Esophagus (tissue), 2 donors: ENCODE results near the gene TMEM161B. TPM values are rescaled to one million over a fixed set of nuclear protein-coding genes. Genes with fewer than 3 reads are reported as not detected.
"Not testable (repeated sequence)": the region's sequence is repeated elsewhere in the genome, so short reads cannot be mapped to it uniquely, and the experiment has no call there.

Source experiments
- H3K27ac ChIP-seq, 2 donors: one replicate each; pipeline ENCODE4 v1.5.1; 2013; ENCODE audit warnings: low read depth in 2 of 2, mild to moderate bottlenecking in 2 of 2, inconsistent platforms in 1 of 2, low read length in 1 of 2, moderate library complexity in 1 of 2
- H3K27me3 ChIP-seq, 2 donors: one replicate each; pipeline ENCODE4 v1.6.1; 2013; ENCODE audit warnings: low read length in 2 of 2, control low read depth in 1 of 2, mild to moderate bottlenecking in 1 of 2; ENCODE audit not compliant: insufficient read depth in 2 of 2, control insufficient read depth in 1 of 2
- H3K36me3 ChIP-seq, 2 donors: one replicate each; pipeline ENCODE4 v1.6.1; 2013; ENCODE audit warnings: low read length in 1 of 2; ENCODE audit not compliant: control insufficient read depth in 2 of 2, insufficient read depth in 2 of 2
- H3K4me1 ChIP-seq, 2 donors: one replicate each; pipeline ENCODE4 v1.6.1; 2013; ENCODE audit warnings: low read length in 1 of 2; ENCODE audit not compliant: control insufficient read depth in 2 of 2, insufficient read depth in 2 of 2
- H3K4me3 ChIP-seq, 2 donors: one replicate each; pipeline ENCODE4 v1.5.1; 2013; ENCODE audit warnings: low read length in 2 of 2, mild to moderate bottlenecking in 2 of 2, low read depth in 1 of 2, moderate library complexity in 1 of 2
- H3K9me3 ChIP-seq, 2 donors: one replicate each; pipeline ENCODE4 v1.6.1; 2013; ENCODE audit warnings: mild to moderate bottlenecking in 2 of 2, low read depth in 1 of 2, low read length in 1 of 2, moderate library complexity in 1 of 2; ENCODE audit not compliant: control insufficient read depth in 2 of 2, insufficient read depth in 1 of 2
- WGBS, 2 donors: extraction: QIAGEN DNeasy Blood & Tissue Kit; methylation state at CpG; one replicate each; pipeline ENCODE4 v1.1.7; 2013; 5-methylcytosine and 5-hydroxymethylcytosine counted together
- polyA plus RNA-seq, 2 donors: library from polyadenylated mRNA; stranded (reverse); fragments of 200-250 nt; gene quantifications; one replicate each; pipeline ENCODE4 v1.2.3, GENCODE V29; 2013
- donor health status: healthy with polysubstance abuse.
- donor health status: Bipolar disorder and iron deficiency.

Gene TMEM161B
- polyA plus RNA-seq, 2 donors: 5.0 to 6.7 TPM

DNA sequence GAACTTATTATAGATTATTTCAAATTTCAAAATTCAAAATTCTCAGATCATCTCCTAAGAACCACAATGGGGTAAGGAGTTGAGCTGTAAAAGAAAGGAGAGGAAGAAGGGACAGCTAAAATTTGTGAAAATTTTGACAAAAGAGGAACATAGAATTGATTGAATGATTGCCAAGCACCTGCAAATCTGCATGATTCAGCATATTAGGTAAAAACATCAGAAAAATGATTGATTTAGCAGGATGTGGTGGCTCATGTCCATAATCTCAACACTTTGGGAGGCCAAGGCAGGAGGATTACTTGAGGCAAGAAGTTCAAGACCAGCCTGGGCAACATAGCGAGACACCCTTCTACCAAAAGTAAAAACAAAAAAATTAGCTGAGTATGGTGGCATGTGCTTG is 14.3 kb downstream of the TMEM161B start:
- no peaks in the 10 kb centered on the region for H3K36me3 ChIP-seq
- no peaks in the 10 kb centered on the region for H3K9me3 ChIP-seq
- no peaks in the 10 kb centered on the region for H3K4me1 ChIP-seq
- no peak overlapping the region for H3K4me3 ChIP-seq
- 95 to 100% methylated on average over 1 of the region's 1 CpG for WGBS, 2 donors
- H3K27me3 ChIP-seq: no peaks in the 10 kb centered on the region
- H3K27ac ChIP-seq: no peak overlapping the region

DNA sequence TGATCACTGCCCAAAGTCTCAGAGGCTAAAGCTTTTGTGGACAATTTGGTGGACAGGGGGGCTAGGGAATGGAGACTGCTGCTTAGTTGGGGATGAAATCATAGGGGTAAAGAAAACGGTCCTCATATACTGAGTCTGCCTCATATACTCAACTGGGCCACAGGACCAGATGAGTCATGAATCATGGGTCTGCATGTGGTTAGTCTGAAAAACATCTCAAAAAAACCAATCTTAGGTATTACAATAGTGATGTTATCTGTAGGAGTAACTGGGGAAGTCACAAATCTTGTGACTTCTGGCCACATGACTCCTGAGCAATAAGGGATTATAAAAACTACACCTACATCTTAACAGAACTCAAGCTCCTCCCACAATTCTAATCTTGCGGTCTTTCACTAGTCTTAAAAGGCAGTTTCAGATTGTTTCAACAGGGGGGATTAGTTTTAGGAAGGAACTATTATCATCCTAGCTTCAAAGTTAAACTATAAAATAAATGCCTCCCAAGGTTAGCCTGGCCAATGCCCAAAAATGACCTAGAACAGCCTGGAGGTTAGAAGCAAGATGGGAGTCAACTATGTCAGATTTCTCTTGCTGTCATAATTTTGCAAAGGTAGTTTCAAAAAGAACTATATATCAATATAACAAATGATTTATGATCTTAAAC is 17.5 kb downstream of the TMEM161B start:
- Histone ChIP-seq H3K4me1 (no peaks in the 10 kb centered on the region), H3K27ac (no peak overlapping the region), H3K27me3 (no peaks in the 10 kb centered on the region), H3K4me3 (no peak overlapping the region), H3K9me3 (no peaks in the 10 kb centered on the region), H3K36me3 (no peaks in the 10 kb centered on the region)
- 78 to 87% methylated on average over 2 of the region's 2 CpGs for WGBS, 2 donors

DNA sequence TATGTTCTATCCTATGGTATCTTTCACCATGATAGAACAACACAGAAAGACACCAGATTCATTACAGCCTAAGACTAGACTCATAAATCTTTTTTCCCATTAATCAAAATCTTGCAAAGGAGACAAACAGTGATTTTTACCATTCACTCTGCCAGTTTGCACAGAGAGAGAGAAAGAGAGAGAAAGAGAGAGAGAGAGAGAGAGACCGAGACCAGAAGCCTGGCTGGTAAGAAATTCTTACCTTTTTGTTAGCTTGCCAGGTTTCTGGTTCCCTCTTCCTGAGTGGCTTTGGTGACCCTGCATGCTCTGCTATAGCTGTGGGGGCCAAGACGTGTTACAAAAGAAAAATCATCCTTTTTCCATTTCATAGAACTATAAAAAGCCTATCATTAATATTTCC is 18.6 kb downstream of the TMEM161B start:
- Histone ChIP-seq H3K27ac (no peak overlapping the region), H3K27me3 (no peaks in the 10 kb centered on the region), H3K9me3 (no peaks in the 10 kb centered on the region), H3K4me1 (no peaks in the 10 kb centered on the region), H3K4me3 (no peak overlapping the region), H3K36me3 (no peaks in the 10 kb centered on the region)
- WGBS, 2 donors: 93 to 100% methylated on average over 2 of the region's 2 CpGs

DNA sequence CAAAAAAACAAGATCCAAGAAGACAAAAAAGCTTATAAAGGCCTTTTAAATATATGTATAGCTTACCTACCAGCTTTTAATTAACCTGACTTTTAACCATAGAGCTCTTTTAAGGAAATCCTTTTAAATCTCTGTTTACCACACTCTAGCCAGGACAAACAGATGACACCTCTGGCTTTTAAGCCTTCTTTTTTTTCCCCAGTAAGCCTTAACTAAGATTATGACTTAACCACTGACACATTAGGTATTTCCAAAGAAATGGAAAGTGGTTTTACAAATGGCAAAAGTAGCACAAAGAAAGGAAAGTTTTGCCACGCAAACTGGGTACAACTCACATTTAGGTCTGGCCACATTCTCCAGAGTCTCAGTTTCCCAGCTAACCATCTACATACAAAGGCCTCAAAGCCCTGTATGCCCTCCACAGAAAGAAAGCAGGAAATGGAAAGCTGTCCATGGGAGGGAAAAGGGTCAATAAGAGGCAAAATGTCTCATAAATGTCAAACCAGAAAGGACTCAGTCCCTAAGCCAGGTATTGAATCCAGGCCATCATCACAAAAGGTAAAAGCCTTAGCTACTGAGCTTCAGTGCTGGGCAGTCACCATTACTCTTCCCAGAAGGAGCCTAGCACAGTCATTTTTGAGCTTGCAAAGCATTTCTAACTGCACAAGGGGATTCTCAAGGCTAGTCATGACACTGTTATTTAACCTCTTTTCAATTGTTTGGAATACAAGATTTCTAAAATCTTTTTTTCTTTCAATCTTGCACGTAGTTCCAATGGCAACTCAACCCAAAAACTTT is 19.7 kb downstream of the TMEM161B start:
- Histone ChIP-seq H3K27me3 (no peaks in the 10 kb centered on the region), H3K9me3 (no peaks in the 10 kb centered on the region), H3K4me3 (no peak overlapping the region), H3K4me1 (no peaks in the 10 kb centered on the region), H3K36me3 (no peaks in the 10 kb centered on the region), H3K27ac (no peak overlapping the region)
- WGBS, 2 donors: 86 to 88% methylated on average over 2 of the region's 2 CpGs

DNA sequence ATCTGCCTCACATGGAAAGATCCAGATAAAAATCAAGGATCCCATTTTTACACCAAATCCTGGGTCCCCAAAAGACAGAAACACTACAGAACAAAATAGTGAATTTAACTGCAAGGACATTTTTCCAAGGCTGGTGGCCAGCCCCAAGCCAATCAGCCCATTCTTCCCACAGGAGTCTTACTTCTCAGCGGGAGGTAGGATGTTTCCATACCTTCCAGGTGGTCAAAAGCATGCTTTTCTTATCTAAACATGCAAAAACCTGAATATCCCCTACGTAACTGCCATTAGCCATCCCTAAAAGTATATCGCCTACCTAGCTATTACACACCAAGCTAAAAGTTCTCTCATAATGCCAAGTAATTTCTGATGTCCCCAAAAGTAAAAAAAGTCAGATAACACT is 20.6 kb downstream of the TMEM161B start:
- Histone ChIP-seq H3K27ac (no peak overlapping the region), H3K36me3 (no peaks in the 10 kb centered on the region), H3K27me3 (no peaks in the 10 kb centered on the region), H3K4me3 (no peak overlapping the region), H3K9me3 (no peaks in the 10 kb centered on the region), H3K4me1 (no peaks in the 10 kb centered on the region)
- 93 to 95% methylated on average over 3 of the region's 3 CpGs for WGBS, 2 donors

DNA sequence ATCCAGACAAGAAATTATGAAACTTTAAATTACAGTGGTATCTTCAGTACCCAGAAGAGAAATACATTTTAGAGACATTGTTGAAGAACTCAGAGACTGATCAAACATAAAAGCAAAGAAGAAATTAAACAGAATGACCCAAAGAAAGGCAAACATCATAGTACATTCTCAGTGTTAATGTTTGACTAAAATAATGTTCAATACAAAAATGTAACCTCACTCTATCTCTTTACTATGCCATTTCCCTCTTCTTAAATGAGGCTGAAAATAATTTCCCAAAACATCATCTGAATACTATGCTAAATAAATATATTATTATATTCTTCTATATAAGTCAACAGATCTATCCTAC is 22.8 kb downstream of the TMEM161B start:
- H3K36me3 ChIP-seq: no peaks in the 10 kb centered on the region
- no peaks in the 10 kb centered on the region for H3K4me1 ChIP-seq
- H3K9me3 ChIP-seq: no peaks in the 10 kb centered on the region
- H3K4me3 ChIP-seq: no peak overlapping the region
- H3K27ac ChIP-seq: no peak overlapping the region
- H3K27me3 ChIP-seq: no peaks in the 10 kb centered on the region

DNA sequence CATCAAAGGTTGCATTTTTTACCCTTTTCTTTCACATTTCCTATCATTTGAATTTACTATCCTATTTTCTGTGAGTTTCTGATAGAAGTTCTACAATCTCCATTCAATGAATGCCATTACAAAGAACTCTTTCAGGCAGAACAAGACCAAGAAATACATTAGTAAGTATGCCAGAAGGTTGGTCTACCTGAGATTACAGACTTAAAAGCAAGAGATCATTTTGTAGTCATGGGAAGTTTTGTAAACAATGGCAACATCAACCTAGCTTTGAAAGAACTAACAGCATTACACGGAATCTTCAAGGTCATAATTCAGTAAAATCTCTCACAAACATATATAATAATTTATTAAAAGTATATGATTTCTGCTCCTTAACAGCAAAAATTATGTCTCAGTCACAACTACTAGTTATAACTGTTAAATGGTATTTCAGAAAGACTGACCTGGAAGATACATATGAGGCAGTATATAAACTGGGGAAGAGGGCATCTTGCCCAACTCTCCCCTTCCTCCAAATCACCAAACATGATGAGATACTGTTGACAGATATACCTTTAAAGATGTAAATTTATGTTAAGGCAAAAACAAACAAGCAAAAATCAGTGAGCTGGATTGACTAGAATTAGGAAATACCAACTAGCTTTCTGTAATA is 23.3 kb downstream of the TMEM161B start:
- Histone ChIP-seq H3K4me1 (no peaks in the 10 kb centered on the region), H3K9me3 (no peaks in the 10 kb centered on the region), H3K36me3 (no peaks in the 10 kb centered on the region), H3K27ac (no peak overlapping the region), H3K27me3 (no peaks in the 10 kb centered on the region), H3K4me3 (no peak overlapping the region)
- WGBS, 2 donors: 71 to 72% methylated on average over 1 of the region's 1 CpG

DNA sequence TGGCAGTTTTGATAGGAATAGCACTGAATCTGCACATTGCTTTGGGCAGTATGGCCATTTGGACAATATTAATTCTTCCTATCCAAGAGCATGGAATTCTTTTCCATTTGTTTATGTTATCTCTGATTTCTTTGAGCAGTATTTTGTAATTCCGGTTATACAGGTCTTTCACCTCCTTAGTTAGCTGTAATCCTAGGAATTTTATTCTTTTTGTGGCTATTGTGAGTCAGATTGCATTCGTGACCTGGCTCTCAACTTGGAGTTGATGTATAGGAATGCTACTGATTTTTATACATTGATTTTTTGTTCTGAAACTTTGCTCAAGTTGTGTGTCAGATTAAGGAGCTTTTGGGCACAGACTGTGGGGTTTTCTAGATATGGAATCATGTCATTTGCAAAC is 24.0 kb downstream of the TMEM161B start:
- Histone ChIP-seq H3K4me1 (no peaks in the 10 kb centered on the region), H3K4me3 (no peak overlapping the region), H3K27ac (no peak overlapping the region), H3K36me3 (no peaks in the 10 kb centered on the region), H3K9me3 (no peaks in the 10 kb centered on the region), H3K27me3 (no peaks in the 10 kb centered on the region)
- WGBS, 2 donors: 56 to 69% methylated on average over 2 of the region's 2 CpGs

DNA sequence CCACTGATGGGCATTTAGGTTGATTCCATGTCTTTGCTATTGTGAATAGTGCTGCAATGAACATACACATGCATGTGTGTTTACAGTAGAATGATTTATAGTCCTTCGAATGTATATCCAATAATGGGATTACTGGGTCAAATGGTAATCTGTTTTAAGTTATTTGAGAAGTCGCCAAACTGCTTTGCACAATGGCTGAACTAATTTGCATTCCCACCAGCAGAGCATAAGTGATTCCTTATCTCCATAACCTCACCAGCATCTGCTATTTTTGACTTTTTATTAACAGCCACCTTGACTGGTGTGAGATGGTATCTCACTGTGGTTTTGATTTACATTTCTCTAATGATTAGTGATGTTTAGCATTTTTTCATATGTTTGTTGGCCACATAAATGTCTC is 25.2 kb downstream of the TMEM161B start:
- WGBS, 2 donors: 59 to 63% methylated on average over 2 of the region's 2 CpGs

More for the DNA sequence above, 25.2 kb downstream of the TMEM161B start:
- not testable (repeated sequence) for H3K9me3 ChIP-seq, H3K27me3 ChIP-seq, H3K4me3 ChIP-seq, H3K27ac ChIP-seq, H3K36me3 ChIP-seq, H3K4me1 ChIP-seq
